Heart right ventricle (tissue), 16 donors: ENCODE measurements around the gene ATG10. TPM values are rescaled to one million over a fixed set of nuclear protein-coding genes. Genes with fewer than 3 reads are reported as not detected.

Experiments used
- ATAC-seq, 8 donors: fragments of 200-7000 bp; cut with Tn5 transposase; one replicate each; pipeline ENCODE4 v1.9.1; 2020; ENCODE audit warnings: mild to moderate bottlenecking in 8 of 8, moderate library complexity in 8 of 8, moderate number of reproducible peaks in 1 of 8
- DNase-seq, 2 donors: peaks; one replicate each; pipeline ENCODE4 v3.0.0-alpha.2; 2020
- H3K27ac ChIP-seq, 10 donors: fragments of 200-600 bp; sonication (generic) in 2 of 10; one replicate each; pipeline versions ENCODE4 v1.5.0 to v1.8.0; 2020 to 2022; ENCODE audit warnings: mild to moderate bottlenecking in 3 of 10
- H3K27me3 ChIP-seq, 7 donors: fragments of 200-600 bp; one replicate each; pipeline ENCODE4 v1.8.0; 2021 to 2022; ENCODE audit warnings: mild to moderate bottlenecking in 2 of 7
- H3K36me3 ChIP-seq, 9 donors: fragments of 200-600 bp; sonication (generic) in 1 of 9; one replicate each; pipeline versions ENCODE4 v1.5.0 to v1.8.0; 2020 to 2022; ENCODE audit warnings: mild to moderate bottlenecking in 2 of 9
- H3K4me1 ChIP-seq, 9 donors: fragments of 200-600 bp; sonication (generic) in 1 of 9; one replicate each; pipeline versions ENCODE4 v1.5.0 to v1.8.0; 2020 to 2022; ENCODE audit warnings: mild to moderate bottlenecking in 4 of 9
- H3K4me3 ChIP-seq, 10 donors: fragments of 200-600 bp; sonication (generic) in 2 of 10; one replicate each; pipeline versions ENCODE4 v1.5.0 to v1.8.0; 2020 to 2022; ENCODE audit warnings: mild to moderate bottlenecking in 7 of 10, moderate library complexity in 2 of 10
- H3K9me3 ChIP-seq, 11 donors: fragments of 200-600 bp in 10 of 11; sonication (generic) in 2 of 11; one replicate each; pipeline versions ENCODE4 v1.5.0 to v1.8.0; 2013 to 2022; ENCODE audit warnings: mild to moderate bottlenecking in 2 of 11, control low read depth in 1 of 11, moderate library complexity in 1 of 11
- WGBS, 2 donors: extraction: QIAGEN DNeasy Blood & Tissue Kit; methylation state at CpG; one replicate each; pipeline ENCODE4 v1.1.7; 2013; ENCODE audit warnings: inconsistent platforms in 1 of 2; 5-methylcytosine and 5-hydroxymethylcytosine counted together
- intact Hi-C, 10 donors: fragments of 100-400 bp; cut with DNase I; formaldehyde crosslinking; loops; one replicate each; pipeline versions ENCODE4 v1.11.1 to v1.14.2; 2022
- polyA plus RNA-seq, 2 donors: library from polyadenylated mRNA; stranded (reverse); fragments of 200-250 nt; gene quantifications; one replicate each; pipeline ENCODE4 v1.2.3, GENCODE V29; 2013
- total RNA-seq, 10 donors: library from RNA; stranded (reverse); fragmentation: NEBNext Ultra II Directional in 3 of 10; extraction: Animal tissue kit (Norgen Biotek cat#: 25700) in 3 of 10; gene quantifications; one replicate each; pipeline versions ENCODE4 v1.2.1 to v1.2.4, GENCODE V29; 2021 to 2023
- TF ChIP-seq, protein P1 (sequence below), 9 donors: fragments of 200-600 bp; sonication (generic) in 2 of 9; IDR thresholded peaks; one replicate each; pipeline versions ENCODE4 v1.5.0 to v1.8.0; 2021 to 2022; ENCODE audit warnings: antibody characterized with exemption in 9 of 9, mild to moderate bottlenecking in 5 of 9, moderate library complexity in 1 of 9
- donor health status: Arrhythmogenic right ventricular cardiomyopathy.
- donor health status: ischemic (EF 13 %, LVEDD 7.1; RV severe dilation, severe dysfunction).
- donor health status: healthy with polysubstance abuse.
- donor health status: DM: no; HTN: yes; CAD: no.
- donor health status: DM: no; HTN: no; CAD: no.
- donor health status: ischemic (EF 25% LVEDD 6.9; RV normal size, moderate dysfunction).
- donor health status: ischemic (EF 25% LVEDD 5.7; RV mildly dilated, moderate dysfunction).
- donor health status: healthy.
- donor health status: DM: yes; HTN: yes; CAD: no.
- donor health status: Ischemic cardiomyopathy.
- donor health status: ischemic (EF 35%, LVEDD 5.7; RV mildly dilated, moderate dysfunction).
- donor health status: nonischemic (EF 11% LVEDD 7.7; RV severe dilation, severe dysfunction).
- donor health status: DM: yes; HTN: yes; CAD: no.
- donor health status: PGD.
- donor health status: ischemic (EF 29% LVEDD 5.4; RV normal size, mild dysfunction).
- donor health status: nonischemic (EF 23%, LVEDD 6.1; RV moderate dilation, normal function).

ATG10 gene
- total and polyA plus RNA-seq, 12 donors: 4.6 to 8.0 (median 6.3) TPM

- H3K4me1 ChIP-seq: no peaks in the 10 kb centered on the region
- H3K9me3 ChIP-seq: no peaks in the 10 kb centered on the region
- TF ChIP-seq, protein P1, sequence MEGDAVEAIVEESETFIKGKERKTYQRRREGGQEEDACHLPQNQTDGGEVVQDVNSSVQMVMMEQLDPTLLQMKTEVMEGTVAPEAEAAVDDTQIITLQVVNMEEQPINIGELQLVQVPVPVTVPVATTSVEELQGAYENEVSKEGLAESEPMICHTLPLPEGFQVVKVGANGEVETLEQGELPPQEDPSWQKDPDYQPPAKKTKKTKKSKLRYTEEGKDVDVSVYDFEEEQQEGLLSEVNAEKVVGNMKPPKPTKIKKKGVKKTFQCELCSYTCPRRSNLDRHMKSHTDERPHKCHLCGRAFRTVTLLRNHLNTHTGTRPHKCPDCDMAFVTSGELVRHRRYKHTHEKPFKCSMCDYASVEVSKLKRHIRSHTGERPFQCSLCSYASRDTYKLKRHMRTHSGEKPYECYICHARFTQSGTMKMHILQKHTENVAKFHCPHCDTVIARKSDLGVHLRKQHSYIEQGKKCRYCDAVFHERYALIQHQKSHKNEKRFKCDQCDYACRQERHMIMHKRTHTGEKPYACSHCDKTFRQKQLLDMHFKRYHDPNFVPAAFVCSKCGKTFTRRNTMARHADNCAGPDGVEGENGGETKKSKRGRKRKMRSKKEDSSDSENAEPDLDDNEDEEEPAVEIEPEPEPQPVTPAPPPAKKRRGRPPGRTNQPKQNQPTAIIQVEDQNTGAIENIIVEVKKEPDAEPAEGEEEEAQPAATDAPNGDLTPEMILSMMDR (IDR thresholded peaks at IDR 0.05): no peak
- ATAC-seq: no peak
- WGBS, 2 donors: 82 to 84% methylated on average over 1 of the region's 1 CpG
- no peaks in the 10 kb centered on the region for H3K36me3 ChIP-seq
- H3K27ac ChIP-seq: no peak overlapping the region
- no peak for DNase-seq
- no peak overlapping the region for H3K4me3 ChIP-seq
- no peaks in the 10 kb centered on the region for H3K27me3 ChIP-seq
- intact Hi-C loops: no loop called here
These were observed 240.2 kb downstream of the ATG10 start for GRCh38 chr5:82211855-82212572.

- TF ChIP-seq, protein P1 (IDR thresholded peaks at IDR 0.05): no peak
- Histone ChIP-seq H3K27me3 (no peaks in the 10 kb centered on the region), H3K4me3 (no peak overlapping the region), H3K27ac (no peak overlapping the region), H3K4me1 (no peaks in the 10 kb centered on the region), H3K36me3 (no peaks in the 10 kb centered on the region), H3K9me3 (no peaks in the 10 kb centered on the region)
- WGBS, 2 donors: 55 to 60% methylated on average over 1 of the region's 1 CpG
- intact Hi-C loops: no loop called here
- DNase-seq (no peak), ATAC-seq (no peak)
These were observed 246.1 kb downstream of the ATG10 start for GRCh38 chr5:82217917-82218316.

DNA sequence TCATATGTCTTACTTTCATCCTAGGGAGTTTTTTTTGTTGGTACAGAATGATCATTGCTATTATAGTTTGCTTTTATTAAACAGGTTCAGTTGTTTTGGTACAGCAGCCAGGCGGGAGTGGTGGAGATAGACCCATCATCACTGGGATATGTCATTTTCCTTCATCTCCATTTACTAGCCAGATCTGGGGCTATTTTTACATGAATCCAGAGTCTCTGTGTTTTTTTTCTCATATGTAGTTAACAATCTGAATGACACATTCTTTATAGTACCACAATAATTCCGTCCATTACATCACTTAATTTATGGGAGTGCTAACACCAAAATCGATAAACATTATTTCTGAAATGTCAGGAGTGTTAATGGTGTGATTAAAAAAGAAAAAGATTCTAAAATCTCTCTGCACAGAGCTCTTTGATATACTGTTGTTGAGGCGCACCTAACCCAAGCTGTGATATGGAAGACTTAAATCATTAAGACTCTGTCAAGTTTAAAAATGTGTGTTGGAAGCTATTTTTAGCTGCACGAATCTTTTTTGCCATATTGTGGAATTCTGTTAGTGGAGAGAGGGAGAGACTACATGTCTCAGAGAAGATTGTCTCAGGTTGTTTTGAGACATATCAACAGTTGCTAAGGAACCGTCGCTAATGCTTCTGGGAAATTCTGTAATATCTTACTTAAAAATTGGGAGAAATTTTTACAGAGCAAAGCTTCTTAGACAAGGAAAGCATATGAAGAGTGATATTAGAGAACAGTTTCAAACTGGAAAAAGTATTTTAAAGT is 246.7 kb downstream of the ATG10 start:
- Histone ChIP-seq H3K36me3 (no peaks in the 10 kb centered on the region), H3K9me3 (no peaks in the 10 kb centered on the region), H3K27ac (no peak overlapping the region), H3K4me1 (no peaks in the 10 kb centered on the region), H3K4me3 (no peak overlapping the region), H3K27me3 (no peaks in the 10 kb centered on the region)
- TF ChIP-seq, protein P1 (IDR thresholded peaks at IDR 0.05): no peak
- intact Hi-C loops: no loop called here
- 76 to 81% methylated on average over 7 of the region's 7 CpGs for WGBS, 2 donors
- ATAC-seq (no peak), DNase-seq (no peak)

- Histone ChIP-seq H3K4me1 (no peaks in the 10 kb centered on the region), H3K27me3 (no peaks in the 10 kb centered on the region), H3K36me3 (no peaks in the 10 kb centered on the region), H3K9me3 (no peaks in the 10 kb centered on the region), H3K27ac (no peak overlapping the region), H3K4me3 (no peak overlapping the region)
- DNase-seq (no peak), ATAC-seq (no peak)
- intact Hi-C loops: loop anchor here in 5 of 10 donors (10.0 kb wide), 3 partner anchors 346 to 796 kb away; no protein-coding TSS in a partner anchor
- TF ChIP-seq, protein P1 (IDR thresholded peaks at IDR 0.05): no peak
- 98% methylated on average over 2 of the region's 2 CpGs for WGBS, 2 donors
These were observed 249.2 kb downstream of the ATG10 start for GRCh38 chr5:82221020-82221419.
